Natural killer cell (primary cell): ENCODE data around the gene SYCP2. TPM values are rescaled to one million over a fixed set of nuclear protein-coding genes. Genes with fewer than 3 reads are reported as not detected.

Experiments used
- ATAC-seq, 3 donors: fragments of 150-1000 bp in 2 of 3; fragments of 200-7000 bp in 1 of 3; cut with Tn5 transposase; 1 replicate in 1 of 3; 2 replicates in 2 of 3; pipeline ENCODE4 v1.10.0; 2021; ENCODE audit warnings: mild to moderate bottlenecking in 2 of 3, moderate library complexity in 2 of 3
- DNase-seq, 2 donors: peaks; one replicate each; pipeline versions ENCODE4 v3.0.0 to v3.0.0-alpha.2; 2013 to 2021; ENCODE audit warnings: mixed read lengths in 1 of 2
- H3K27ac ChIP-seq: one replicate; pipeline ENCODE4 v1.5.1; 2013; ENCODE audit warnings: mild to moderate bottlenecking, low read length
- H3K27me3 ChIP-seq: one replicate; pipeline ENCODE4 v1.6.1; 2013; ENCODE audit warnings: low read length; ENCODE audit not compliant: control insufficient read depth, insufficient read depth
- H3K36me3 ChIP-seq: one replicate; pipeline ENCODE4 v1.6.1; 2013; ENCODE audit warnings: low read length; ENCODE audit not compliant: control insufficient read depth, insufficient read depth
- H3K4me1 ChIP-seq: one replicate; pipeline ENCODE4 v1.6.1; 2013; ENCODE audit warnings: low read length; ENCODE audit not compliant: control insufficient read depth, insufficient read depth
- H3K4me3 ChIP-seq: one replicate; pipeline ENCODE4 v1.5.1; 2013; ENCODE audit warnings: low read length
- H3K9me3 ChIP-seq: one replicate; pipeline ENCODE4 v1.6.1; 2013; ENCODE audit warnings: low read length; ENCODE audit not compliant: control insufficient read depth, insufficient read depth
- H3K27ac Mint-ChIP-seq, 2 donors: one replicate each; pipeline ENCODE4 v1.8.0; 2022; ENCODE audit warnings: mild to moderate bottlenecking in 2 of 2, mixed read lengths in 2 of 2, moderate library complexity in 1 of 2
- H3K27me3 Mint-ChIP-seq, 2 donors: one replicate each; pipeline ENCODE4 v1.8.0; 2022; ENCODE audit warnings: low read depth in 2 of 2, mixed read lengths in 2 of 2
- H3K36me3 Mint-ChIP-seq: one replicate; pipeline ENCODE4 v1.8.0; 2022; ENCODE audit warnings: mixed read lengths
- H3K4me1 Mint-ChIP-seq, 2 donors: one replicate each; pipeline ENCODE4 v1.8.0; 2022; ENCODE audit warnings: mixed read lengths in 2 of 2
- H3K4me3 Mint-ChIP-seq: one replicate; pipeline ENCODE4 v1.8.0; 2022; ENCODE audit warnings: mild to moderate bottlenecking, moderate library complexity, mixed read lengths
- H3K9me3 Mint-ChIP-seq, 2 donors: one replicate each; pipeline ENCODE4 v1.8.0; 2022; ENCODE audit warnings: mixed read lengths in 2 of 2
- CTCF ChIP-seq: fragments of 200-600 bp; IDR thresholded peaks from one replicate; pipeline ENCODE4 v1.8.0; 2022; ENCODE audit warnings: antibody characterized with exemption
- WGBS: methylation state at CpG from one replicate; pipeline ENCODE4 v1.1.7; 2013; ENCODE audit warnings: missing lambda C conversion rate; ENCODE audit not compliant: insufficient coverage; 5-methylcytosine and 5-hydroxymethylcytosine counted together
- intact Hi-C: fragments of 100-400 bp; cut with micrococcal nuclease; formaldehyde crosslinking; loops from one replicate; pipeline ENCODE4 v1.14.2; 2022
- total RNA-seq, 4 donors: library from RNA; stranded (reverse); fragments of 120-200 nt in 1 of 4; gene quantifications; one replicate each; pipeline versions ENCODE4 v1.2.3 to v1.2.4, GENCODE V29; 2013 to 2022

The SYCP2 gene
- total RNA-seq, 3 donors from 2014 or later (not counting 1 experiment from before 2014, with no cell fraction given): 5.9 to 8.6 (median 7.0) TPM

GRCh38 chr20:59831024-59831915, 102.2 kb downstream of the SYCP2 start:
- H3K9me3 ChIP-seq: no peaks in the 10 kb centered on the region
- H3K4me3 ChIP-seq: no peak overlapping the region
- peaks cover 0 to 5% of the 10 kb centered on the region in 2 donors for H3K4me1 Mint-ChIP-seq
- no peak overlapping the region for H3K4me3 Mint-ChIP-seq
- no peak for DNase-seq
- no peak for ATAC-seq
- no peak overlapping the region for H3K27ac ChIP-seq
- H3K36me3 Mint-ChIP-seq: no peaks in the 10 kb centered on the region
- no peaks in the 10 kb centered on the region for H3K36me3 ChIP-seq
- peaks cover 19 to 25% of the 10 kb centered on the region in 2 donors for H3K27me3 Mint-ChIP-seq
- no peak for TF ChIP-seq CTCF
- no peaks in the 10 kb centered on the region for H3K4me1 ChIP-seq
- no peak overlapping the region for H3K27ac Mint-ChIP-seq
- intact Hi-C loops: no loop called here
- WGBS: 77% methylated on average over 22 of the region's 23 CpGs
- no peaks in the 10 kb centered on the region for H3K9me3 Mint-ChIP-seq
- no peaks in the 10 kb centered on the region for H3K27me3 ChIP-seq

GRCh38 chr20:59830665-59831023, 102.8 kb downstream of the SYCP2 start:
- Mint-ChIP-seq H3K27ac (no peak overlapping the region), H3K4me3 (no peak overlapping the region), H3K36me3 (no peaks in the 10 kb centered on the region), H3K4me1 (peaks cover 0 to 2% of the 10 kb centered on the region in 2 donors), H3K27me3 (peaks cover 16 to 19% of the 10 kb centered on the region in 2 donors), H3K9me3 (no peaks in the 10 kb centered on the region)
- no peak for TF ChIP-seq CTCF
- WGBS: 63% methylated on average over 6 of the region's 6 CpGs
- H3K36me3 ChIP-seq: no peaks in the 10 kb centered on the region
- H3K27ac ChIP-seq: no peak overlapping the region
- H3K9me3 ChIP-seq: no peaks in the 10 kb centered on the region
- DNase-seq (no peak), ATAC-seq (no peak)
- no peaks in the 10 kb centered on the region for H3K27me3 ChIP-seq
- H3K4me3 ChIP-seq: no peak overlapping the region
- no peaks in the 10 kb centered on the region for H3K4me1 ChIP-seq
- intact Hi-C loops: no loop called here

- no peak overlapping the region for H3K4me3 Mint-ChIP-seq
- 68% methylated on average over 12 of the region's 12 CpGs for WGBS
- no peaks in the 10 kb centered on the region for H3K4me1 ChIP-seq
- ATAC-seq (no peak), DNase-seq (no peak)
- H3K27me3 ChIP-seq: no peaks in the 10 kb centered on the region
- H3K4me3 ChIP-seq: no peak overlapping the region
- H3K36me3 ChIP-seq: no peaks in the 10 kb centered on the region
- H3K36me3 Mint-ChIP-seq: no peaks in the 10 kb centered on the region
- peaks cover 13 to 15% of the 10 kb centered on the region in 2 donors for H3K27me3 Mint-ChIP-seq
- no peaks in the 10 kb centered on the region for H3K9me3 ChIP-seq
- TF ChIP-seq CTCF: no peak
- no peaks in the 10 kb centered on the region for H3K9me3 Mint-ChIP-seq
- intact Hi-C loops: no loop called here
- H3K27ac ChIP-seq: no peak overlapping the region
- H3K4me1 Mint-ChIP-seq: no peaks in the 10 kb centered on the region
- H3K27ac Mint-ChIP-seq: no peak overlapping the region
Measured at GRCh38 chr20:59829786-59830664, 103.4 kb downstream of the SYCP2 start.
